Subcutaneous preadipocyte (primary cell): Measurements from ENCODE around the gene RAB3GAP2. TPM values are rescaled to one million over a fixed set of nuclear protein-coding genes. Genes with fewer than 3 reads are reported as not detected.

Experiments used
- small RNA-seq: library from RNA; depleted of rRNA; stranded (forward); fragments of <200 nt; gene quantifications from one replicate; pipeline ENCODE3, GENCODE V24; 2012
- total RNA-seq: library from RNA; depleted of rRNA; stranded (reverse); fragments of >200 nt; gene quantifications from 2 replicates; pipeline ENCODE4 v1.2.3, GENCODE V29; 2012

The RAB3GAP2 gene
- total RNA-seq = 30.9 and 36.2 TPM in 2 replicates

DNA sequence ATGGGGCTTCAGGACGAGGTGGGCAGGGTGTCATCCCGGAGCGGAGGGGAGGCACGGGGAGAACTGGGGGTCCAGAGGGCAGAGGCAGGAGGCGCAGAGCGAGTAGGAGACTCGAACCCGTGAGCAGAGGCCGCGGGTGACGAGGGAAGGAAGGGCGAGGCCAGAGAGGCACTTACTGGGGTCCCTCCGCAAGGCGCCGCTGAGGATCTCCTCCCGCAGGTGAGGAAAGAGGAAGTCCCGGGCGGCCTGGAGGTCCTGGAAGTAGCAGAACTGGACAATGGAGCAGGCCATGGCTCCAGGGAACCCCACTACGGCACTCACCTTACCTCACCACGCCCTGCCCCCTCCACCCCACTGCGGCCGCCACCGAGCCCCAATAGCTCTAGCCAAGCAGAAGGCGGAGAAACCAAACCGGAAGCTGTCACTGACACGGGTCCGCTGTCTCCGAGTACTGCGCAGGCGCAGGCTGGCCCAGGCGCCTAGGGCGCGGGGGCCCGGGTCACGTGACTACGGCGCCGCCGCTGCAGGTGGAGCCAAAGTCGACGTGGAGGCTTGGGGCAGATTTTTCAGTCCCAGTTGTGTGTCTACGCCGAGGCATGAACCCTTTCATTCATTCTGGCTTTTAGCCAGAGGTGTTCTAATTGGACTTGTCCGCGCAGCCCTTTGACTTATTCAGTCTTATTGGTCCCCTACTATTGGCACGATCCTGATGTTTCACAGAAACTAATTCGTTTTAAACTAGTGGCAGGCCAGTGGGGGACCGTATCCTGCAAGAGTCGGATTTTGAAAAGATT, at the start of gene RAB3GAP2:
TSS of gene RAB3GAP2 (minus strand) at position 407 of the 794 bp plus-strand sequence. CDS start at position 291, 116 bp downstream.

Small RNA genes within 50 kb of the gene (small RNA-seq; reads per million reads assigned to genes)
- gene MIR194-1 (0.25 reads per million), gene MIR215 (0.27 reads per million, percentile 5 among the genes with 10 or more reads in this experiment), gene MIR664A (not detected), gene SNORA36B (4.1 reads per million, percentile 91 among the genes with 10 or more reads in this experiment)

Other genes with a start within 250 kb of the RAB3GAP2 start
- gene EPRS1, start 225.9 kb downstream of the RAB3GAP2 start, total RNA-seq = 135 and 182 TPM in 2 replicates
- gene BPNT1, start 182.7 kb downstream of the RAB3GAP2 start, total RNA-seq = 16.9 and 22.3 TPM in 2 replicates
- gene IARS2, start 178.3 kb downstream of the RAB3GAP2 start, total RNA-seq = 81.6 and 108 TPM in 2 replicates